ENCODE data around the gene NLGN4X.

Gene NLGN4X

GRCh38 chrX:6005856-6006255 is 222.8 kb downstream of the NLGN4X start:
- TF ChIP-seq, protein P1, sequence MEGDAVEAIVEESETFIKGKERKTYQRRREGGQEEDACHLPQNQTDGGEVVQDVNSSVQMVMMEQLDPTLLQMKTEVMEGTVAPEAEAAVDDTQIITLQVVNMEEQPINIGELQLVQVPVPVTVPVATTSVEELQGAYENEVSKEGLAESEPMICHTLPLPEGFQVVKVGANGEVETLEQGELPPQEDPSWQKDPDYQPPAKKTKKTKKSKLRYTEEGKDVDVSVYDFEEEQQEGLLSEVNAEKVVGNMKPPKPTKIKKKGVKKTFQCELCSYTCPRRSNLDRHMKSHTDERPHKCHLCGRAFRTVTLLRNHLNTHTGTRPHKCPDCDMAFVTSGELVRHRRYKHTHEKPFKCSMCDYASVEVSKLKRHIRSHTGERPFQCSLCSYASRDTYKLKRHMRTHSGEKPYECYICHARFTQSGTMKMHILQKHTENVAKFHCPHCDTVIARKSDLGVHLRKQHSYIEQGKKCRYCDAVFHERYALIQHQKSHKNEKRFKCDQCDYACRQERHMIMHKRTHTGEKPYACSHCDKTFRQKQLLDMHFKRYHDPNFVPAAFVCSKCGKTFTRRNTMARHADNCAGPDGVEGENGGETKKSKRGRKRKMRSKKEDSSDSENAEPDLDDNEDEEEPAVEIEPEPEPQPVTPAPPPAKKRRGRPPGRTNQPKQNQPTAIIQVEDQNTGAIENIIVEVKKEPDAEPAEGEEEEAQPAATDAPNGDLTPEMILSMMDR (conservative IDR thresholded peaks at IDR 0.05; ENCODE audit: low read depth): no peak
- POLR2A ChIA-PET (ENCODE audit: low non-redundant PET): no interaction called here
- H3K27ac ChIP-seq: no peak overlapping the region
- no peak for DNase-seq (ENCODE audit: low spot score)
- CTCF ChIA-PET: no interaction called here

- POLR2A ChIA-PET (ENCODE audit: low non-redundant PET): no interaction called here
- TF ChIP-seq, protein P1 (conservative IDR thresholded peaks at IDR 0.05; ENCODE audit: low read depth): no peak
- CTCF ChIA-PET: no interaction called here
- no peak for DNase-seq (ENCODE audit: low spot score)
- no peak overlapping the region for H3K27ac ChIP-seq
Observed at GRCh38 chrX:6004529-6004928, 224.1 kb downstream of the NLGN4X start.

GRCh38 chrX:6002056-6002455 is 226.6 kb downstream of the NLGN4X start:
- TF ChIP-seq, protein P1 (conservative IDR thresholded peaks at IDR 0.05; ENCODE audit: low read depth): no peak
- DNase-seq (ENCODE audit: low spot score): no peak
- CTCF ChIA-PET: no interaction called here
- H3K27ac ChIP-seq: no peak overlapping the region
- POLR2A ChIA-PET (ENCODE audit: low non-redundant PET): no interaction called here

DNA sequence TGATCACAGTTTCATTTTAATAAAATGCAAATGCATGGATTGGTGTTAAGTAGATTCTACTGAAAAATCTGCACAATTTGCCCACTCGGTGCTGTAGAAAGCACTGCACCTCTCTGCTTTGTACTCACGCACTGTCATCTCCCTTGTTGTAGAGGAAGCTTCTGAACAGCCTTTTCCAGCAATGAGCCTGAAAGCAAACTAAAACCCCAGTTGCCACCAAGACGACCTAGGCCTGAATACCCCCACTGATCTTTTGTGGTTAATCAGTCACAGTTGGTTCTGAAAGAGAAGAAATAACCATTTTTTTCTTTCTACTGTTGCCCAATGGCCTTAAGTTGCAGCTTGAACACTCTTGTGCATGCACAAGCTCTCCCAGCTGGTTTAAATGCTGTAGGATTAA is 229.8 kb downstream of the NLGN4X start:
- no peak for DNase-seq (ENCODE audit: low spot score)
- no peak overlapping the region for H3K27ac ChIP-seq
- ChIA-PET POLR2A (ENCODE audit: low non-redundant PET) (no interaction called here), CTCF (interaction anchor here (0.7 kb wide), 1 partner anchor 939 kb away, joined by 3 read pairs; no protein-coding TSS in a partner anchor)
- TF ChIP-seq, protein P1 (conservative IDR thresholded peaks at IDR 0.05; ENCODE audit: low read depth): no peak

GRCh38 chrX:5998456-5998855 is 230.2 kb downstream of the NLGN4X start:
- H3K27ac ChIP-seq: no peak overlapping the region
- CTCF ChIA-PET: no interaction called here
- POLR2A ChIA-PET (ENCODE audit: low non-redundant PET): no interaction called here
- DNase-seq (ENCODE audit: low spot score): no peak
- TF ChIP-seq, protein P1 (conservative IDR thresholded peaks at IDR 0.05; ENCODE audit: low read depth): no peak

- TF ChIP-seq, protein P1 (conservative IDR thresholded peaks at IDR 0.05; ENCODE audit: low read depth): no peak
Observed at GRCh38 chrX:5991393-5991792, 237.3 kb downstream of the NLGN4X start.

DNA sequence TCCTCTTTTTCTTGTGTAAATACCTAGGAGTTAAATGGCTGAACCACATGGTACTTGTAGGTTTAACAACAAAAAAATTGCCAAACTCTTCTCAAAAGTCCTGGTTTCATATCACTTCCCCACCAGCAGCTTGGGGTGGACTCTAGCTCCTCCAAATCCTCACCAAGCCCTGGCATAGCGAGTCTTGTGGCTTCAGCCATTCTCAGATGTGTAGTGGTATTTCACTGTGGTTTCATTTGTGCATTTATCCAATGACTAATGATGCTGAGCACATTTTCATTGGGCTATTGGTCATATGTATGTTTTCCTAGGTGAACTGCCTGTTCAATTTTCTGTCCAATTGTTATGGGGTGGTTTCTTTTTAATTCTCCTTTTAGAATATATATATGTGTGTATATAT is 249.3 kb downstream of the NLGN4X start:
- no peak overlapping the region for H3K27ac ChIP-seq
- ChIA-PET POLR2A (ENCODE audit: low non-redundant PET) (no interaction called here), CTCF (no interaction called here)
- no peak for DNase-seq (ENCODE audit: low spot score)
- TF ChIP-seq, protein P1 (conservative IDR thresholded peaks at IDR 0.05; ENCODE audit: low read depth): no peak

More at GRCh38 chrX:5991393-5991792, 237.3 kb downstream of the NLGN4X start:
- no peak overlapping the region for H3K27ac ChIP-seq
- CTCF ChIA-PET: no interaction called here
- DNase-seq (ENCODE audit: low spot score): no peak
- POLR2A ChIA-PET (ENCODE audit: low non-redundant PET): no interaction called here

All from RWPE1 (cell line).